H1 (cell line): ENCODE measurements around the gene HSD11B1. TPM values are rescaled to one million over a fixed set of nuclear protein-coding genes. Genes with fewer than 3 reads are reported as not detected.

Source experiments
- CTCF ChIA-PET: fragments of 300-600 bp; sonication (Branson Sonifier 250); formaldehyde crosslinking; loops from one replicate; lab custom pipeline; 2021; ENCODE audit not compliant: partially characterized antibody; lab: Charles Lee
- POLR2A ChIA-PET: fragments of 300-600 bp; sonication (Branson Sonifier 250); formaldehyde crosslinking; loops from one replicate; lab custom pipeline; 2021; ENCODE audit warnings: inconsistent platforms; ENCODE audit not compliant: partially characterized antibody; lab: Charles Lee
- DNase-seq, 2 experiments: peaks; one replicate each; pipeline versions ENCODE4 v3.0.0 to v3.0.0-alpha.2; 2010 to 2022; ENCODE audit warnings: low spot score in 2 of 2, low read depth in 1 of 2, mixed read lengths in 1 of 2
- FAIRE-seq: peaks from 2 replicates; lab custom pipeline; 2011; peaks lifted over from hg19 to GRCh38; lab: Jason Lieb, UNC
- H2AFZ ChIP-seq: 2 replicates; pipeline ENCODE4 v1.8.1; 2012; ENCODE audit warnings: low read length, inconsistent platforms
- H2AK5ac ChIP-seq: 2 replicates; pipeline ENCODE4 v1.6.1; 2013; ENCODE audit warnings: low read depth, low read length
- H2BK120ac ChIP-seq: replicated peaks from 2 replicates; pipeline ENCODE3; 2013; ENCODE audit warnings: low read depth, low read length, inconsistent platforms
- H2BK12ac ChIP-seq: 2 replicates; pipeline ENCODE4 v1.6.1; 2013; ENCODE audit warnings: low read depth, low read length
- H2BK15ac ChIP-seq: 2 replicates; pipeline ENCODE4 v1.6.1; 2013; ENCODE audit warnings: low read length
- H2BK20ac ChIP-seq: 2 replicates; pipeline ENCODE4 v1.6.1; 2013; ENCODE audit warnings: low read length
- H2BK5ac ChIP-seq: 2 replicates; pipeline ENCODE4 v1.6.1; 2013; ENCODE audit warnings: low read depth, low read length
- H3K14ac ChIP-seq: 2 replicates; pipeline ENCODE4 v1.6.1; 2013; ENCODE audit warnings: inconsistent platforms; ENCODE audit not compliant: insufficient read length
- H3K18ac ChIP-seq: 2 replicates; pipeline ENCODE4 v1.6.1; 2013; ENCODE audit warnings: low read length; ENCODE audit errors: extremely low read depth
- H3K23ac ChIP-seq: 2 replicates; pipeline ENCODE4 v1.6.1; 2013; ENCODE audit warnings: inconsistent platforms; ENCODE audit not compliant: insufficient read length
- H3K23me2 ChIP-seq: 2 replicates; pipeline ENCODE4 v1.6.1; 2013; ENCODE audit warnings: low read depth, low read length
- H3K27ac ChIP-seq: 2 replicates; pipeline ENCODE4 v1.6.1; 2011; ENCODE audit warnings: low read depth, low read length, inconsistent platforms
- H3K27me3 ChIP-seq, 4 experiments: replicated peaks in 1 of 4; 1 replicate in 1 of 4; 2 replicates in 3 of 4; pipeline versions ENCODE4 v1.6.1 to v1.8.1; 2011 to 2013; ENCODE audit warnings: low read length in 3 of 4, mild to moderate bottlenecking in 3 of 4, inconsistent platforms in 2 of 4, mixed read lengths in 2 of 4, moderate library complexity in 1 of 4; ENCODE audit not compliant: control insufficient read depth in 3 of 4, insufficient read depth in 3 of 4; ENCODE audit errors: extremely low read depth in 1 of 4
- H3K36me3 ChIP-seq, 4 experiments: 2 replicates each; pipeline versions ENCODE4 v1.6.1 to v1.8.1; 2011 to 2013; ENCODE audit warnings: mild to moderate bottlenecking in 4 of 4, low read length in 3 of 4, moderate library complexity in 2 of 4, control low read depth in 1 of 4, inconsistent platforms in 1 of 4; ENCODE audit not compliant: insufficient read depth in 4 of 4, control insufficient read depth in 2 of 4
- H3K4ac ChIP-seq: replicated peaks from 2 replicates; pipeline ENCODE3; 2013; ENCODE audit warnings: low read length, low read depth, mixed read lengths, inconsistent platforms; ENCODE audit not compliant: insufficient read length
- H3K4me1 ChIP-seq, 4 experiments: replicated peaks in 1 of 4; 1 replicate in 1 of 4; 2 replicates in 3 of 4; pipeline versions ENCODE4 v1.6.1 to v1.8.1; 2011 to 2013; ENCODE audit warnings: low read length in 3 of 4, inconsistent platforms in 2 of 4, mixed read lengths in 1 of 4; ENCODE audit not compliant: insufficient read depth in 4 of 4, control insufficient read depth in 3 of 4
- H3K4me2 ChIP-seq, 2 experiments: 2 replicates each; pipeline versions ENCODE4 v1.6.1 to v1.8.1; 2011 to 2013; ENCODE audit warnings: low read depth in 2 of 2, low read length in 2 of 2, control low read depth in 1 of 2, inconsistent platforms in 1 of 2, mild to moderate bottlenecking in 1 of 2; ENCODE audit not compliant: insufficient read depth in 1 of 2
- H3K4me3 ChIP-seq, 4 experiments: fragments of 200-600, 300-600 bp in 1 of 4; sonication (generic), shearing (Covaris generic), sonication (Bioruptor Twin) in 1 of 4; 2 replicates each; pipeline versions ENCODE4 v1.5.1 to v1.8.1; 2011 to 2016; ENCODE audit warnings: low read length in 4 of 4, low read depth in 3 of 4, control low read depth in 2 of 4, inconsistent platforms in 2 of 4, mild to moderate bottlenecking in 2 of 4, mixed read lengths in 1 of 4, moderate library complexity in 1 of 4; ENCODE audit not compliant: insufficient read depth in 2 of 4; ENCODE audit errors: extremely low read depth in 1 of 4
- H3K56ac ChIP-seq: replicated peaks from 2 replicates; pipeline ENCODE3; 2013; ENCODE audit warnings: low read depth, mild to moderate bottlenecking, mixed read lengths, low read length, inconsistent platforms; ENCODE audit not compliant: insufficient read length
- H3K79me1 ChIP-seq: 2 replicates; pipeline ENCODE4 v1.6.1; 2013; ENCODE audit warnings: low read depth, low read length, control low read depth
- H3K79me2 ChIP-seq, 2 experiments: 2 replicates each; pipeline versions ENCODE4 v1.6.1 to v1.8.1; 2012 to 2013; ENCODE audit warnings: low read length in 2 of 2, mild to moderate bottlenecking in 2 of 2, inconsistent platforms in 1 of 2; ENCODE audit not compliant: insufficient read depth in 2 of 2, control insufficient read depth in 1 of 2
- H3K9ac ChIP-seq, 4 experiments: replicated peaks in 1 of 4; 1 replicate in 1 of 4; 2 replicates in 3 of 4; pipeline versions ENCODE4 v1.6.1 to v1.8.1; 2011 to 2013; ENCODE audit warnings: low read depth in 3 of 4, low read length in 3 of 4, control low read depth in 2 of 4, mild to moderate bottlenecking in 2 of 4, moderate library complexity in 2 of 4, inconsistent platforms in 1 of 4; ENCODE audit errors: extremely low read depth in 1 of 4
- H3K9me3 ChIP-seq, 2 experiments: 2 replicates each; pipeline versions ENCODE4 v1.6.1 to v1.8.1; 2012 to 2013; ENCODE audit warnings: mild to moderate bottlenecking in 2 of 2, moderate library complexity in 2 of 2, control low read depth in 1 of 2, inconsistent platforms in 1 of 2, low read depth in 1 of 2, low read length in 1 of 2, mixed read lengths in 1 of 2; ENCODE audit not compliant: insufficient read depth in 2 of 2
- H4K20me1 ChIP-seq, 2 experiments: replicated peaks in 1 of 2; 2 replicates each; pipeline versions ENCODE3 to v1.8.1; 2011 to 2013; ENCODE audit warnings: inconsistent platforms in 2 of 2, low read length in 2 of 2, mild to moderate bottlenecking in 1 of 2; ENCODE audit not compliant: insufficient read depth in 2 of 2, control insufficient read depth in 1 of 2
- H4K5ac ChIP-seq: 2 replicates; pipeline ENCODE4 v1.6.1; 2013; ENCODE audit warnings: low read length, low read depth, mixed read lengths, inconsistent platforms; ENCODE audit not compliant: insufficient read length
- H4K8ac ChIP-seq: 2 replicates; pipeline ENCODE4 v1.8.0; 2013; ENCODE audit warnings: mild to moderate bottlenecking, moderate library complexity, low read length, inconsistent platforms; ENCODE audit not compliant: insufficient read depth; ENCODE audit errors: extremely low read depth
- H4K91ac ChIP-seq: replicated peaks from 2 replicates; pipeline ENCODE3; 2013; ENCODE audit warnings: low read length, mixed read lengths, inconsistent platforms; ENCODE audit not compliant: insufficient read length
- BACH1 ChIP-seq: IDR thresholded peaks from 2 replicates; pipeline ENCODE4 v1.6.1; 2012; ENCODE audit warnings: low read length, improper control_type of control experiment
- CBX5 ChIP-seq: fragments of 300-800, 300-1000 bp; sonication (generic); IDR thresholded peaks from 2 replicates; pipeline ENCODE4 v1.7.1; 2016; ENCODE audit warnings: antibody characterized with exemption, low read length, low read depth
- EP300 ChIP-seq, 2 experiments: IDR thresholded peaks; 1 replicate in 1 of 2; 2 replicates in 1 of 2; pipeline ENCODE4 v1.6.1; 2011 to 2012; ENCODE audit warnings: low read depth in 2 of 2, low read length in 2 of 2, mild to moderate bottlenecking in 2 of 2, borderline replicate concordance in 1 of 2, inconsistent platforms in 1 of 2, moderate library complexity in 1 of 2
- FOSL1 ChIP-seq: IDR thresholded peaks from 2 replicates; pipeline ENCODE4 v1.6.1; 2011; ENCODE audit warnings: mild to moderate bottlenecking, low read depth, low read length, moderate library complexity; ENCODE audit not compliant: insufficient read depth
- NANOG ChIP-seq: IDR thresholded peaks from 2 replicates; pipeline ENCODE4 v1.6.1; 2011; ENCODE audit warnings: low read length, low read depth, mild to moderate bottlenecking, inconsistent platforms; ENCODE audit not compliant: insufficient read depth, poor library complexity, severe bottlenecking
- RNF2 ChIP-seq: fragments of 200-900, 300-1000 bp; sonication (generic); IDR thresholded peaks from 2 replicates; pipeline ENCODE4 v1.7.1; 2016; ENCODE audit warnings: borderline replicate concordance, low read depth, mild to moderate bottlenecking, antibody characterized with exemption, low read length; ENCODE audit not compliant: poor library complexity, severe bottlenecking; ENCODE audit errors: missing control alignments
- SAP30 ChIP-seq: fragments of 300-600 bp; sonication (generic); IDR thresholded peaks from 2 replicates; pipeline ENCODE4 v1.7.1; 2012; ENCODE audit warnings: low read length, moderate library complexity, mild to moderate bottlenecking, inconsistent platforms; ENCODE audit not compliant: insufficient read depth, insufficient replicate concordance
- SP2 ChIP-seq: IDR thresholded peaks from 2 replicates; pipeline ENCODE4 v1.6.1; 2012; ENCODE audit warnings: mild to moderate bottlenecking, low read length, inconsistent platforms
- SP4 ChIP-seq: IDR thresholded peaks from 2 replicates; pipeline ENCODE4 v1.6.1; 2012; ENCODE audit warnings: low read length, inconsistent platforms
- TBP ChIP-seq: IDR thresholded peaks from 2 replicates; pipeline ENCODE4 v1.6.1; 2011; ENCODE audit warnings: low read depth, low read length, improper control_type of control experiment
- WGBS, 2 experiments: shearing (Covaris generic) in 1 of 2; methylation state at CpG; one replicate each; pipeline versions ENCODE4 v1.1.6 to v1.1.7; 2013 to 2015; ENCODE audit warnings: low lambda C conversion rate in 2 of 2, mixed read lengths in 2 of 2, inconsistent platforms in 1 of 2, low coverage in 1 of 2, missing lambda C conversion rate in 1 of 2; ENCODE audit not compliant: insufficient replicate concordance in 2 of 2, insufficient coverage in 1 of 2, insufficient read length in 1 of 2; ENCODE audit errors: extremely low coverage in 1 of 2, missing lambda C conversion rate in 1 of 2; 5-methylcytosine and 5-hydroxymethylcytosine counted together
- polyA plus RNA-seq, 7 experiments: library from polyadenylated mRNA; depleted of rRNA in 3 of 7; stranded (reverse) in 5 of 7; unstranded in 2 of 7; fragments of >200 nt in 5 of 7; fragments of 200-250 nt in 2 of 7; gene quantifications; 1 replicate in 5 of 7; 2 replicates in 1 of 7; 4 replicates in 1 of 7; pipeline versions ENCODE4 v1.2.1 to v1.2.3, GENCODE V29; 2011 to 2013; ENCODE audit warnings: missing spikeins in 2 of 7, mixed read lengths in 2 of 7
- total RNA-seq: library from RNA; stranded (reverse); fragmentation: NEBNext Ultra II Directional; extraction: Animal tissue kit (Norgen Biotek cat#: 25700); gene quantifications from 2 replicates; pipeline ENCODE4 v1.2.1, GENCODE V29; 2021
- TF ChIP-seq, protein P1 (sequence below), 3 experiments: IDR thresholded peaks; 1 replicate in 2 of 3; 2 replicates in 1 of 3; pipeline versions ENCODE4 v1.5.1 to v1.6.1; 2011; ENCODE audit warnings: low read length in 3 of 3, mild to moderate bottlenecking in 3 of 3, inconsistent platforms in 2 of 3, low read depth in 1 of 3, moderate library complexity in 1 of 3; ENCODE audit not compliant: insufficient read depth in 1 of 3; ENCODE audit errors: control extremely low read depth in 1 of 3

The HSD11B1 gene
- total and polyA plus RNA-seq, 2 of the 8 experiments (the other 6 are each of a cell fraction or from before 2014, with no cell fraction given): not detected

DNA sequence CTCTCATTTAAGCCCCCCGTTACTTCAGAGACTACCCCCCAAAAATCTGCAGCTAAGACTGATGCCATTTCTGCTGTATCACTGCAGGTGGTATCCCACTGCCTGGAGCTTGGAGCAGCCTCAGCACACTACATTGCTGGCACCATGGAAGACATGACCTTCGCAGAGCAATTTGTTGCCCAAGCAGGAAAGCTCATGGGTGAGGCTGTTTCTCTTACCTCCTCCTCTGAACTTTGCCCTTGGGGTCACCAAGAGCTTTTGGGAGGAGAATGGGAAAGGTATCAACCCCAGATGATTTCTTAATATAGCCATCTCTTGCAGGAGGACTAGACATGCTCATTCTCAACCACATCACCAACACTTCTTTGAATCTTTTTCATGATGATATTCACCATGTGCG, 2.0 kb downstream of the HSD11B1 start:
- no peak overlapping the region for H4K5ac ChIP-seq
- no peaks in the 10 kb centered on the region; the same call in 1 of the 2 replicates for H3K23me2 ChIP-seq
- no peak for DNase-seq
- H4K20me1 ChIP-seq: no peaks in the 10 kb centered on the region
- H4K8ac ChIP-seq: no peak overlapping the region
- no peak overlapping the region for H3K4ac ChIP-seq
- no peaks in the 10 kb centered on the region for H3K9me3 ChIP-seq
- no peak overlapping the region for H2BK120ac ChIP-seq
- H2BK5ac ChIP-seq: no peak overlapping the region
- no peaks in the 10 kb centered on the region for H3K36me3 ChIP-seq
- no peak overlapping the region for H3K14ac ChIP-seq
- no peak overlapping the region for H2BK15ac ChIP-seq
- H2AK5ac ChIP-seq: no peak overlapping the region
- no peak overlapping the region for H2AFZ ChIP-seq
- no peak overlapping the region for H3K56ac ChIP-seq
- ChIA-PET POLR2A (interaction anchor here (0.7 kb wide), 1 partner anchor 78 kb away, joined by 3 read pairs; the partner anchor contains the start of gene C1orf74), CTCF (interaction anchor here (0.7 to 1.4 kb wide), 5 partner anchors 12 to 1166 kb away, joined by 3 to 5 read pairs (median 3); no protein-coding TSS in a partner anchor)
- no peak overlapping the region for H3K4me3 ChIP-seq
- no peak overlapping the region for H3K9ac ChIP-seq
- H4K91ac ChIP-seq: no peak overlapping the region
- H3K27me3 ChIP-seq: no peaks in the 10 kb centered on the region; a peak in 1 of 7 replicates
- H3K79me1 ChIP-seq: no peaks in the 10 kb centered on the region
- WGBS, 2 experiments: 98% methylated on average over 3 of the region's 3 CpGs; no CpG with 5 or more reads in 1 of the 2 experiments
- H3K18ac ChIP-seq: no peak overlapping the region
- H3K4me2 ChIP-seq: no peak overlapping the region
- no peaks in the 10 kb centered on the region for H3K4me1 ChIP-seq
- H2BK12ac ChIP-seq: no peak overlapping the region
- H2BK20ac ChIP-seq: no peak overlapping the region
- FAIRE-seq: no peak
- H3K79me2 ChIP-seq: no peaks in the 10 kb centered on the region
- H3K23ac ChIP-seq: no peak overlapping the region
- H3K27ac ChIP-seq: no peak overlapping the region
- no peak for TF ChIP-seq NANOG
- TF ChIP-seq, protein P1, sequence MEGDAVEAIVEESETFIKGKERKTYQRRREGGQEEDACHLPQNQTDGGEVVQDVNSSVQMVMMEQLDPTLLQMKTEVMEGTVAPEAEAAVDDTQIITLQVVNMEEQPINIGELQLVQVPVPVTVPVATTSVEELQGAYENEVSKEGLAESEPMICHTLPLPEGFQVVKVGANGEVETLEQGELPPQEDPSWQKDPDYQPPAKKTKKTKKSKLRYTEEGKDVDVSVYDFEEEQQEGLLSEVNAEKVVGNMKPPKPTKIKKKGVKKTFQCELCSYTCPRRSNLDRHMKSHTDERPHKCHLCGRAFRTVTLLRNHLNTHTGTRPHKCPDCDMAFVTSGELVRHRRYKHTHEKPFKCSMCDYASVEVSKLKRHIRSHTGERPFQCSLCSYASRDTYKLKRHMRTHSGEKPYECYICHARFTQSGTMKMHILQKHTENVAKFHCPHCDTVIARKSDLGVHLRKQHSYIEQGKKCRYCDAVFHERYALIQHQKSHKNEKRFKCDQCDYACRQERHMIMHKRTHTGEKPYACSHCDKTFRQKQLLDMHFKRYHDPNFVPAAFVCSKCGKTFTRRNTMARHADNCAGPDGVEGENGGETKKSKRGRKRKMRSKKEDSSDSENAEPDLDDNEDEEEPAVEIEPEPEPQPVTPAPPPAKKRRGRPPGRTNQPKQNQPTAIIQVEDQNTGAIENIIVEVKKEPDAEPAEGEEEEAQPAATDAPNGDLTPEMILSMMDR (IDR thresholded peaks at IDR 0.05; ENCODE audit: control extremely low read depth in 1 of 3, insufficient read depth in 1 of 3, low read depth in 1 of 3, low read length in 3 of 3): no peak
- no peak for TF ChIP-seq SP2
- TF ChIP-seq EP300 (IDR thresholded peaks at IDR 0.05; ENCODE audit: borderline replicate concordance in 1 of 2, low read depth in 2 of 2, low read length in 2 of 2): no peak
- no peak for TF ChIP-seq FOSL1
- no peak for TF ChIP-seq BACH1
- TF ChIP-seq SP4: no peak
- no peak for TF ChIP-seq SAP30
- TF ChIP-seq TBP: no peak
- no peak for TF ChIP-seq RNF2
- no peak for TF ChIP-seq CBX5
